SK-N-MC (cell line): Measurements from ENCODE around the gene FADS6.
"Not testable (repeated sequence)": the region's sequence is repeated elsewhere in the genome, so short reads cannot be mapped to it uniquely, and the experiment has no call there.

Source experiments
- DNase-seq: peaks from one replicate; pipeline ENCODE4 v3.0.0-alpha.2; 2011; ENCODE audit warnings: low read depth, low spot score
- H3K27ac ChIP-seq: fragments of 200-600 bp; sonication (generic); 2 replicates; pipeline ENCODE4 v1.5.1; 2016; ENCODE audit warnings: mixed run types
- H3K36me3 ChIP-seq: fragments of 200-600 bp; sonication (generic); 2 replicates; pipeline ENCODE4 v1.6.1; 2017; ENCODE audit warnings: antibody characterized with exemption, low read length, mixed read lengths; ENCODE audit not compliant: insufficient read depth
- H3K4me3 ChIP-seq: fragments of 200-600 bp; sonication (generic); 2 replicates; pipeline ENCODE4 v1.5.1; 2016
- H3K9ac ChIP-seq: fragments of 200-600 bp; sonication (generic); 2 replicates; pipeline ENCODE4 v1.8.0; 2017; ENCODE audit warnings: mixed run types, mixed read lengths; ENCODE audit not compliant: insufficient read length
- H3K9me3 ChIP-seq: fragments of 200-600 bp; sonication (generic); 2 replicates; pipeline ENCODE4 v1.6.1; 2017; ENCODE audit warnings: low read depth, mild to moderate bottlenecking, antibody characterized with exemption, low read length, moderate library complexity, mixed read lengths
- EZH2 ChIP-seq: fragments of 200-600 bp; sonication (generic); IDR thresholded peaks from one replicate; pipeline ENCODE4 v1.6.1; 2017; ENCODE audit warnings: antibody characterized with exemption
- FOXP2 ChIP-seq: optimal IDR thresholded peaks from 2 replicates; pipeline ENCODE3; 2011; ENCODE audit warnings: mild to moderate bottlenecking, moderate library complexity; ENCODE audit not compliant: insufficient read depth; ENCODE audit errors: extremely low read length, control extremely low read depth
- POLR2AphosphoS5 ChIP-seq: IDR thresholded peaks from 2 replicates; pipeline ENCODE4 v1.6.1; 2012; ENCODE audit warnings: mild to moderate bottlenecking, low read depth, low read length, borderline replicate concordance

The FADS6 gene

DNA sequence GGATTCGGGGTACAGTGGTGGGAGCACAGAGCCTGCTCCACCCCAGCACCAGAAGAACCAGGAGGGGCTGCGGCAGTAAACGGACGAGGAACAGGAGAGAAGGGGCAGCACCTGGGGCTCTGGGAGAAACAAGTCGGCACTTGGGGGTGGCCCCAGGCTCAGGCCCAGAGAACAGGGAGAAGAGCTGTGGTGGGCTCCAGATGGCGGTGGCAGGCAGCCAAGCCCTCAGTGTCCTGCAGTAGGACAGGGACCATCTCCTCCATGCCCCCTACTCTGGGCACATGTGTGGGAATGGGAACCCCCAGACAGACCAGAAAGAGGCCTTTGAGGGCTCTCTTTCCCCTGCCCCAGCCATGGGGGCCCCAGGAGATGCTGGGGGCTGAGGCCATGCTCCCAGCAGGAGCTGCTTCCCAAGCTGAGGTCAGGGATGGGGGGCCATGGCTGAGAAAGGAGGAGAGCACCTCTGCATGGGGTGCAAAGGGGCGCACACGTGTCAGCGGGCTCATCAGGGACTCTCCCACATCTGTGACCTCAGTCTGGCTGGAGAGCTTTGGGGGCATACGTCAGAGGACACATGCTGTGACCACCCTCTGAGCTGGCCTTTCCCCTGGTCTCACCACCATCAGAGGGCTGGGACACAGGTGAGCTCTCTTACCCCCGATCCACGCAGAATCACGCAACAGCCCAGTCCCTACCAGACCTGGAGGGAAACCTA is 22.9 kb upstream of the FADS6 start:
- H3K27ac ChIP-seq = no peak overlapping the region
- H3K9ac ChIP-seq = no peak overlapping the region
- DNase-seq = no peak
- no peaks in the 10 kb centered on the region for H3K9me3 ChIP-seq
- no peak overlapping the region for H3K4me3 ChIP-seq
- TF ChIP-seq FOXP2 (no peak), EZH2 (no peak), POLR2AphosphoS5 (no peak)
- H3K36me3 ChIP-seq = no peaks in the 10 kb centered on the region

DNA sequence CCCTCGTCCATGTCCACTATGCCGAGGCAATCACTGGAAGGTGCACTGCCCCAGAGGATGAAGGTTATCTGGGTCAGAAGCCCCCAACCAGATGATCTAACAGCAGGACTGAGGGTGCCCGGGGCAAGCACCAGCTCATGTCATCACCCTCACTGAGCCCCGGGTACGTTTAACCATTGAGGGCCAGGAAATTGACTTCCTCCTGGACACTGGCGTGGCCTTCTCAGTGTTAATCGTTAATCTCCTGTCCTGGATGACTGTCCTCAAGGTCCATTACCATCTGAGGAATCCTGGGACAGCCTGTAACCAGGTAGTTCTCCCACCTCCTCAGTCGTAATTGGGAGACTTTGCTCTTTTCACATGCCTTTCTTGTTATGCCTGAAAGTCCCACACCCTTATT is 18.0 kb upstream of the FADS6 start:
- H3K36me3 ChIP-seq, DNase-seq: not testable (repeated sequence)

DNA sequence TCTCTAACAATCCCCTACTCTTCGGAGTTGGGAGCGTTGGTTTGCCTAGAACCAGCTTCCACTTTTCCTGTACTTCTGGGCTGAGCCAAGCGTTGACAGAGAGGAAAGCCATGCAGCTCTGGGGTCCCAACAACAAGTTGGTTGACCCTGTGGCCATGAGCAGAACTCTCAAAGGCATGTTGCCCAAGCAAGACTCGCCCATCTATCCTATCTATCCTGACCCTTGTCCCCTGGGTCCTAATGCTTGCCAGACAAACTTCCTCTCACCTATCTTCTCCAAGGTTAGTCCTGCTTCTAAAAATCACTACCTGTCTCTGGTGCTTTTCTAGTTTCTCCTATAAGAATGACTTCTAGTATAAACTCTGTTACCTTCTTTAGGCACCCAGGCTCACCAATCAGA is 15.7 kb upstream of the FADS6 start:
- not testable (repeated sequence) for H3K9me3 ChIP-seq, H3K27ac ChIP-seq, H3K4me3 ChIP-seq, H3K9ac ChIP-seq, DNase-seq, H3K36me3 ChIP-seq

More for the DNA sequence above, 18.0 kb upstream of the FADS6 start:
- H3K27ac ChIP-seq, H3K9ac ChIP-seq, H3K4me3 ChIP-seq, H3K9me3 ChIP-seq: not testable (repeated sequence)

DNA sequence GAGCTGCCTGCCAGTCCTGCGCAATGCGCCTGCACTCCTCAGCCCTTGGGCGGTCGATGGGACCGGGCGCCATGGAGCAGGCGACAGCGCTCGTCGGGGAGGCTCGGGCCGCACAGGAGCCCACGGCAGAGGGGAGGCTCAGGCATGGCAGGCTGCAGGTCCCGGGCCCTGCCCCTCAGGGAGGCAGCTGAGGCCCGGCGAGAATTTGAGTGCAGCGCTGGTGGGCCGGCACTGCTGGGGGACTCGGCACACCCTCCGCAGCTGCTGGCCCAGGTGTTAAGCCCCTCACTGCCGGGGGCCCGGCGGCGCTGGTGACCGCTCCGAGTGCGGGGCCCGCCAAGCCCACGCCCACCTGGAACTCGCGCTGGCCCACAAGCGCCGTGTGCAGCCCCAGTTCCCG is 13.6 kb upstream of the FADS6 start:
- DNase-seq = no peak
- TF ChIP-seq POLR2AphosphoS5 = no peak
- TF ChIP-seq FOXP2 = no peak
- no peak for TF ChIP-seq EZH2
- no peak overlapping the region for H3K4me3 ChIP-seq
- no peaks in the 10 kb centered on the region for H3K9me3 ChIP-seq
- no peaks in the 10 kb centered on the region for H3K36me3 ChIP-seq
- H3K27ac ChIP-seq = no peak overlapping the region
- no peak overlapping the region for H3K9ac ChIP-seq

DNA sequence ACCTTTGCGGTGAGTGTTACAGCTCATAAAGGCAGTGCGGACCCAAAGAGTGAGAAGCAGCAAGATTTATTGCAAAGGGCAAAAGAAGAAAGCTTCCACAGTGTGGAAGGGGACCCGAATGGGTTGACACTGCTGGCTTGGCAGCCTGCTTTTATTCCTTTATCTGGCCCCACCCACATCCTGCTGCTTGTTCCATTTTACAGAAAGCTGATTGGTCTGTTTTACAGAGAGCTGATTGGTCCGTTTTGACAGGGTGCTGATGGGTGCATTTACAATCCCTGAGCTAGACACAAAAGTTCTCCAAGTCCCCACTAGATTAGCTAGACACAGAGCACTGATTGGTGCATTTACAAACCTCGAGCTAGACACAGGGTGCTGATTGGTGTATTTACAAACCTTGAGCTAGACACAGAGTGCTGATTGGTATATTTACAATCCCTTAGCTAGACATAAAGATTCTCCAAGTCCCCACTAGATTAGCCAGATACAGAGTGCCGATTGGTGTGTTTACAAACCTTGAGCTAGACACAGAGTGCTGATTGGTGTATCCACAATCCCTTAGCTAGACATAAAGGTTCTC is 12.9 kb upstream of the FADS6 start:
- not testable (repeated sequence) for H3K9ac ChIP-seq, H3K27ac ChIP-seq, H3K9me3 ChIP-seq, H3K36me3 ChIP-seq, H3K4me3 ChIP-seq, DNase-seq

DNA sequence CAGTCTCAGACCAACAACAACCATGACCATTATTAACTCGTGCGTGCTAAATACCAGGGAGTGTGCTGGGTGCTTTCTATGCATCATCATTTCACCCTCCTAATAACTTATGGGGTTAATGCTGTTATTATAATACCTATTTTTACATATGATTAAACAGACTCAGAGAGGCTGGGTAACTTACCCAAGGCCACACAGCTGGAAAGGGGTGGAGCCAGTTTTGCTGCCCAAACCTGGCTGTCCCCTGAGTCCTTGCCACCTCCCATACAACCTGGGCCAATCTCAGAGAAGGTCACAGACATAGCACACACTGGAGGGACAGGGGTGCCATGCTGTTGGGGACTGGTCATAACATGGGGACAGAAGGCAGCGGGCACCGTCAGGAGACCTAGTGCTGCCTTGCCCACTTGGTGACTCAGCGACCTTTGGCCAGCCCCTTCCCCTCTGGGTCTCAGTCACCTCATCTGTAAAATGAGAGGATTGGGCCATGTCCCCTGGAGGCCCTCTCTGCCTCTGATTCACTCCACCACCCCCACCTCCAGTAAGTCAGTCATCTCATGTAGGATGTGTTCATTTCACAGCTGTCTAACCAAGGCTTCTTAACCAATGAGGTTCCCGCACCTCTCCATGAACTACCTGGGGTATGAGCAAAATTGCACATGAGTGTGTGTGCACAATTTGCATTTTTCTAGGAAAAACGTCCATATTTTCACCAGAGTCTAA is 11.4 kb upstream of the FADS6 start:
- H3K27ac ChIP-seq = no peak overlapping the region
- H3K9me3 ChIP-seq = no peaks in the 10 kb centered on the region
- TF ChIP-seq POLR2AphosphoS5 (no peak), EZH2 (no peak), FOXP2 (no peak)
- no peak overlapping the region for H3K9ac ChIP-seq
- no peaks in the 10 kb centered on the region for H3K36me3 ChIP-seq
- H3K4me3 ChIP-seq = no peak overlapping the region
- DNase-seq = no peak

DNA sequence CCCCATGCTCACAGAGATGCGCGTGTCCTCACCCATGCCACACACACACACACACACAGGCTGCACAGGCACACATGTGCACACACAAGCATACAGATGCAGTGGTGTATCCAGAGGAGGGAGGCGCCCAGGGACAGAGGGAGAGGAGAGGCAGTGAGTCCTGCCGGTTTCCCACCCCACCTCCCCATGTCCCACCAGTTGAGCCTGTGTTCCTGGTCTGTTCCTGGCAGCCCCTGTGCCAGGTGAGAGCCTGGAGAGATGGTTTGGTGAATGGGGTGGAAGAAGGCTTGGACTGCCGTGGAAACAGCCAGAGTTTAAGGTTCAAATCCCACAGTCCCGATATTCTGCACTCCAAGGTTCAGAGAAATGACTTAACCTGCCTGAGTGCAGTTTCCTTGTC is 10.2 kb upstream of the FADS6 start:
- Histone ChIP-seq H3K36me3 (no peaks in the 10 kb centered on the region), H3K9me3 (no peaks in the 10 kb centered on the region), H3K27ac (no peak overlapping the region), H3K9ac (no peak overlapping the region), H3K4me3 (no peak overlapping the region)
- TF ChIP-seq FOXP2 = no peak
- TF ChIP-seq EZH2 = no peak
- no peak for DNase-seq

DNA sequence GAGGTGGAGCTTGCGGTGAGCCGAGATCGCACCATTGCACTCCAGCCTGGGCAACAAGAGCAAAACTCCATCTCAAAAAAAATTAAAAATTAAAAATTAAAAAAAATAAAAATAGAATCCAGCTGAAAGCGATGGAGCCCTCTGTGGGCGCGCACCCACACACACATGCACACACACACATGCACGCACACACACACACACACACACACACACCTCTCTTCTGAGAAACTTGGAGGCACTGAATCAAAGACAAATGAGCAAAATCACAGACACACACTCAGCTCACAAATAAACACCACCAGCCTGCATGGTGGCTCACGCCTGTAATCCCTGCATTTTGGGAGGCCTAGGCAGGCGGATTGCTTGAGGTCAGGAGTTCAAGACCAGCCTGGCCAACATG is 9.6 kb upstream of the FADS6 start:
- Histone ChIP-seq H3K9ac (no peak overlapping the region), H3K4me3 (no peak overlapping the region), H3K27ac (no peak overlapping the region), H3K9me3 (no peaks in the 10 kb centered on the region), H3K36me3 (no peaks in the 10 kb centered on the region)
- TF ChIP-seq POLR2AphosphoS5 (no peak), FOXP2 (no peak), EZH2 (no peak)
- DNase-seq = no peak

DNA sequence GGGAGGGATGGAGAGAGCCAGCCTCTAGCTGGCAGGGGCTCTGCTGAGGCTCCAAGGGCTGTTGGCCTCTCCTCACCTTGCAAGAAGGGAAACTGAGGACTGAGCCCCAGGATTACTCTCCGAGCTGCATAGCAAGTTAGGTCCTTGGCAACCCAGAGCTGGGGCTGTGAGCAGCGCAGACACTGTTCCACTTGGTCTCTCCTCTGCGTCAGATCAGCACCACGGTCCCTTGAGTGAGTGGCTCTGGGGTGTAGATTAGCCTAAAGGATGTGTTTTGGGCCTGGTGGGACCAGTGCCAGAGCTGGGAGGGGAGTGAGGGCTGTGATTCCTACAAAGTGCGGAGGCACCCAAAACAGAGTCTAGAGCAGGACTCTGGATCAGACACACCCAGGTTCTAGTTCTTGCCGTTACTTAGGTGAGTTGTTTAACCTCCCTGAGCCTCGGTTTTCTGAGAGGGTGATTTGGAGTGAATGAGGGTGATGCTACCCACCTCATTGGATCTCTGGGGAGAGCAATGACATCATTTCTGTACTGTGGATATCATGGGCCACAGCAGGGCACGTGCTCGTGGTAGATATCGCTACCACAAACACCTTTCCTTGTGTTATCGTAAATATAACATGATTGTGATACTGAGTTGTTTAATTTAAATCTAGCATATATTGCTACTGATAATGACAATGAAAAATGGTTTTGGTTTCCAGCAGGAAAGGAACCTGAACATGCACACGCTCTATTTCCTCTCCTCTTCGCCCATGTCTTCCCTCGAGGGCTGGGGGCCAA is 8.1 kb upstream of the FADS6 start:
- H3K9me3 ChIP-seq = no peaks in the 10 kb centered on the region
- H3K36me3 ChIP-seq = no peaks in the 10 kb centered on the region
- H3K9ac ChIP-seq = no peak overlapping the region
- no peak overlapping the region for H3K4me3 ChIP-seq
- no peak for TF ChIP-seq EZH2
- TF ChIP-seq POLR2AphosphoS5 = no peak
- no peak for TF ChIP-seq FOXP2
- DNase-seq = no peak
- no peak overlapping the region for H3K27ac ChIP-seq
